ENCODE measurements around the gene PFDN6.
"Not testable (repeated sequence)": the region's sequence is repeated elsewhere in the genome, so short reads cannot be mapped to it uniquely, and the experiment has no call there.

PFDN6 gene

DNA sequence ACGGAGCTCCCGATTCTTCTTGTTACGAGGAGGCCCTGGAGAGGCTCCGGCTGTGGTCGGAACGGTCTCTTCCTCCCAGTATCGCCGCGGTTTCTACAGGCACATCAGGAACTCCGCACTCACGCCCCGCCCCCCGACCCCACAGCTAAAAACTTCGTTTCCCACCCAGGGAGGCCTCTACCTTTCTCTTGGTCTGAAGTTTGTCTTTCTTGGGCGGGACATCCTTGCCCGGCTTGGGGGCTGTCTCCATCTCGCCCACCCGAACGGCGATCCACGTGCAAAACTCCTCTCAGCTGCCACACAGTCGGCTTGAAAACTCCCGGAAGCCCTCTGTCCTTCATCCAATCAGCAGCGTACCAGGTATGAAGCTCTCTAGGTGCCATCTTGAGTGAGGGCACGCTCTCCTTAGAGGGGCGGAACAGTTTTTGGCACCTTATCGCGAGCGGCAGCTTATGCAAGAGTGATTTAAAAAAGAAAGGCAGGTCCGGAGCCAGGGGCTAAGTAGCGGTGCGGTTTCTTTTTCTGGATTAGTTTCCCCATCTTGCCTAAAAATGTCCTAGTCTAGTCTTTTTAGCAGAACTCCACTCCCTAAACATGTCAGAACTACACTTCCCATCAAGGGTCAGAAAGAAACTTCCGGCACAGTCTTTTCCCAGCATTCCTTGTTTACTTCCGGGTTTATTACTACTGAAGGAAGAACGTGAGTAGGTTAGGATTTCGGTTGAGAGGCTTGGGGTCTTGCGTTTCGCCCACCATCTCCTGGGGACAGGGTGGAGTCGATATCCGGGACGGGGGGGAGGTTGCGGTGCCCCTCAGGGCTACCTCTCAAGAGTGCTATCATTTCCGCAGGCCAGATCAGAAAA lies at the start of gene PFDN6, which contains the start of gene WDR46:
Gene PFDN6, plus strand, starts transcription at position 681 of the 863 bp plus-strand sequence. CDS start 256 bp downstream, outside the sequence.
Gene WDR46, minus strand, starts transcription at position 319 of the 863 bp plus-strand sequence. Its CDS starts 69 bp downstream, at position 250.
- peak; percentile 50 to 59 (median 58) for DNase-seq

DNA sequence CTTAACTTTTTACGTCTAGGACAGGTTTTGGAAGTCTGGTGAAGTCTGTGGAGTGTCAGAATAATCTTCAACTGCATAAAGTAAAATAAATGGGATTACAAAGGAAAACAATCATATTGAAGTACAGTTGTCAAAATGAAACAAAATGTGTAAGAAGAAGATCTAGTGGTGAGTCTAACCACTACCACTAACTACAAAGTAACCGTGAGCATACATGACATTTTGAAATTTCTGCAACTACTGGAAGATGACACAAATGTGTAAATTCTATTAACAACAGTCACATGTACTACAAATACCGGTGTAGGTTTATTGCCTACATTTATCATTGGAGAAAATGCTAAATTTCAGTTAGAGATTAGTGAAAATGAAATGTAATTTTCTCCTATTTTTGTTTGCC lies 47.4 kb upstream of the PFDN6 start:
- DNase-seq, result no peak

DNA sequence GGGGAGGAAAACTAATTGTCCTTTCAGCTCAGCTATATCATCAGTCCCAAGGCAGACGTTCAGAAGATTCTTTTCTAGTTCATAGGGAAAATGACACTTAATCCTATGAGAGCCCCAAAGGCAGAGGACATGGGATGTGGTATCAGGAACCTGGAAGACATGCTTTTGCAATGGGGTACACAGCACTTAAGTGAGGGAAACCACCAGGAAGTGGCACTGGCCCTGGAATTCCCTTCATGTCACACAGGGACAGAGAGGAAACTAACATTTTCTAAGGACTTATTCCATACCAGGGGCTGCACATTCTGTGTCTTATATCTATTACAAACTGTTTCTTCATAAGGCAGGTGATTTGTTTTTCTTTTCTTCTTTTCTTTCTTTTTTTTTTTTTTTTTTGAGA lies 45.9 kb upstream of the PFDN6 start:
- DNase-seq, result no peak

DNA sequence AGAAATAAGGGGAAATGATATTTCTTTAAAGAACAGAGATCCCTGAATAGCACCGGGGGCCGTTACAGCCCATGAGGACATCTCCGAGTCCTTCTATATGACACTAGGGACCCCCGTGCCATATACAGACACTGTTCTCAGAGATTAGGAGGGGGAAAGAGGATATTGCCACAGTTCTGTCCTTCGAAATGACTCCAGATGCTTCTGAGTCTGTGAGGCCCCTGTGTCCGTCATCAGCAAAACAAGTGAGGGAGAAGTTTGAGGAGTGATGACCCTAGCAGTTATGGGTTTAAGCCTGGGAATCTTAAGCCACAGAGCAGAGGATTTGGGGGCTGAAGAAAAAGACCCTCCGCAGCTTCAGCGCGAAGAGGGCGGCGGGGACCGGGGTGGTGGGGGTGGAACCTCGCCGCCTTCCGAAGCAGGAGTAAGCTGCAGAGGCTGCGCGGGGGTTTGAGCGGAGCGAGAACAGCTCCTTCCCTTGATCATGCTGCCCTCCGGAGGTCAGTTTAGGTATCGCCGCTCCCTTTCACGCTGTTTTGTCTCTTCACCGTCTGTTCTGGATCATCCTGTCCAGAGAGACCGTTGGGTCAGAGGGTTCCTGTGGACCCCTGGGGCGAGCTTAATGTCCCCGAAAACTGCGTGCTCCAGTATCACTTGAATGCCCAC lies 41.3 kb upstream of the PFDN6 start:
- DNase-seq, result peak; percentile 76 to 93 (median 78)

DNA sequence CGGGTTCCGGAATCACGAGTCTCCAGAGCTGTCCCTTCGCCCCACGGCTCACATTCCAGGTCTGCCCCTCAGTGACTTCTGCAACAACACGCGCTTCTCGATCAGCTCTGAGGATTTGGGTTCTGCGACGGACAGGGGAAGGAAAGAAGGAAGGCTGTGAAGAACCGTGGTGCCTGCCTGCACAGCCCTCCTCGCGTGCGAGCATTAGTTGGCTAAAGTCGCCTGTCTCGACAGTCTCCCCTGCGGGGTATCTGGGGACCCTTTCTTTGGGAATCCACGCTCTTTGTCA lies 40.8 kb upstream of the PFDN6 start:
- DNase-seq, result peak in 2 of 4 experiments; percentile 40 to 45

DNA sequence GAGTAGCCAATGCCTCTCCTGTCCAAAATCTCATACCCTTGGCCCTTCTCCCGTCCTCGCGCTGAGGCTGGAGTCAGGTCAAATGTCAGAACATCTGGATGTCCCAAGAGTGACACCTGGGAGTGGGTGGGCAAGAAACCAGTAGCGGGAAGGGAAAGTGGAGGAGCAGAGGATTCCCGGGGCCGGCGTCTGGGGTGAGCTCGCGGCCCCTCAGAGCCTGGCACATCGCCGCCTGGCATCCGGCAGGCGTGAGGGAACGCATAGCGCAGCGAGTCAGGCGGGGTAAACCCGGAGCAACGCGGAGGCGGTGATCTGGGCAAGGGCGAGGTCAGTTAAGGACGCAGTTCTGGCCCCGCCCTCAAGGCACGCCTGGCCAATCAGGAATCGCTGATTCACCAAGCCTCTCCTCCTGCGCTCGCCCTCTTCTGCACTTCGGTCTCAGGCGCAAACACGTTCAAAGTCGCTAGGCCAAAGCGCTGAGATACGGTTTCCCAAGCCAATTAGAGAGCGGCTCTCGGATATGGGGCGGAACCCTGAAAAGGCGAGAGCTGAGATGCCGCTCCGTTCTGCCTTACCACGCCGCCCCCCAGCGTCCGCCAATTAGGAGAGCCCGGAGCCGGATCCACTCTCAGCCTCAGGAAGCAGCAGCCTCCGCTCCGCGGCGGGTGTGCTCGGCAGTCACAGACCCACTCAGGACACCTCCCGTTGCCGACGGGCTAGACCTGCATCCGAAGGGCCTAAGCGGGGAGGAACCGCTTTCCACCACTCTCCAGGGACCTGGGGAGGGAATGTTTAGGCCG lies 40.3 kb upstream of the PFDN6 start:
- DNase-seq, result peak; percentile 86 to 98 (median 88)

DNA sequence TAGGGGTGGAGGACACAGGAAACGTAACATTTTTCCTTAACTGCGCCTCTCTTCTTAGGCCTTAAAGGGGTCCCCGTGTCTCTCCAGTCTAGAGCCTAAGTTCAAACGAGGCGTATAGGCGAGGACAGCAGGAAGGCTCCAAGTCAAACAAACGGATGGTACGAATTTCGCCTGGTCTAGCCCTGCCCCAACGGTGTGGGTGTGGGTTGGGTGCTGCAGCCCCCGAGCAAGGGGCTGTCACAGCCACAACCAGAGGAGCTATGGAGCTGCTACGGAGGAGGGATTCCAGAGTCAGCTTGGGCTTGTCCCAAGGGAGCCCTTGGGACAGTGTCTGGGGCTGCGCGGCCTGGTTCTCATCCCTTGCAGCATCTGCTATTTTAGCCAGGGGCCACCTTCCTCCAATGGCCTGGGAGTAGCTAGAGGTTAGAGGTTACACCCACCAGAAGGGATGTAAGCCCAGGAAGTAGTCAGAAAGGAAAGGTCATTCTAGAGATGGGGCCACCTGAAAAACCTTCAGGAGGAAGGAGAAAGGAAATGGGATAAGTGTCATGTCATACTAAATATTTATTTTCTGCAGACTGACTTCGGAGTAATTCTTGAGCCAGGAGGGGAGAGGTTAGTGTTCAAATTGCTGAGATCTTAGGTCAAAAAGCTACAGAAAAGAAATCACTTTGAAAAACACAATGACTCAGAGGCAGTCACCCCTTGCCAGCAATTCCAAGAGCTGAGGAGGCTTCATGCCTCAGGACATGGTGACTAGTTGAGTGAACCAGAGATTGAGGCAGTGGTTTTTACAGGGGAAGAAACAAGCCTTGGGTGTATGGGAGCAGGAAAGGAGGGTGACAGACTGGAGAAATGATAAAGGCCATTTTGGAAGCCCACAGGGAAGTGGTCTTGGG lies 39.4 kb upstream of the PFDN6 start:
- DNase-seq, result no peak

DNA sequence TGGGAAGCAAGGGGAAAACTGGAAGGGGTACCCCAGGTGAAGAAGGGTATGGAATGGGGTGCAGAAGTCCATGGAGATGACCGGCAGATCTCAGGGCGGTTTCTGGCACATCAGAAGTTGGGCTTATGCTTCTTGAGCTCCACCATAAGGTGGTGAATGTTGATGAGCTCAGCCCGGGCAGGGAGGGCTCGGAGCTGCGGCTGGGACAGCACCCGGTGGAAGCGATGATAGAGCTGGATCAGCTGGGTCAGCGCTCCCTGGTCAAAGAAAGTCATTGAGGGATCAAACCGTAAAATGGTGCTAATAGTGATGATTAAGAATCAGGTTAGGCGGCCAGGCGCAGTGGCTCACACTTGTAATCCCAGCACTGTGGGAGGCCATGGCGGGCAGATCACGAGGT lies 38.7 kb upstream of the PFDN6 start:
- no peak for DNase-seq

DNA sequence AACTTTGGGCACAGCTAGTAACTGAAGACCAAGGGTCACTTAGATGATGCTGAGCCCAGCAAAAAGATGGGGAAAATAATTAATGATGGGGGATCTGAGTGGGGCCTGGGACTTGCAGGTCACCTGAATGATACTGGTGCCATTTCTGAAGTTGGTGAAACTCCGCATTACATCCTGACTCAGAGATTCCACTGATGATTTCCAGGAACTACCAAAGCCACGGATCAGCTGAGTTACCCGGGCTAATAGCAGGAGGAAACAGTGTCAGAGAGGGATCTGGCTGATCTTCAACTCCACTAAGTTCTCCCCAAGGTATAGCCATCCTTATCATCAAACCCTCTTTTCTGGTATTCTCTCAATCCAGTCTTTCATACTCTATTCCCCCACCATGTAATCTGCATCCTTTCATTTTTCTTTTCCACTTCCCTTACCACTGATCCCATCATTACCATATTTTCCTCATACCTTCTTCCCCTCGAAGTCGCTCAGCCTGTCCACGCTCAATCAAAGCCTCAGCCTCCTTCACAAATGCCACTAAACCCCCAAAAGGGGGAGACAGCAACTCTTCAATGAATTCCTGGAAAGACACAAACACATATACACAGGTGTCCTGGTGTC lies 37.9 kb upstream of the PFDN6 start:
- no peak for DNase-seq

DNA sequence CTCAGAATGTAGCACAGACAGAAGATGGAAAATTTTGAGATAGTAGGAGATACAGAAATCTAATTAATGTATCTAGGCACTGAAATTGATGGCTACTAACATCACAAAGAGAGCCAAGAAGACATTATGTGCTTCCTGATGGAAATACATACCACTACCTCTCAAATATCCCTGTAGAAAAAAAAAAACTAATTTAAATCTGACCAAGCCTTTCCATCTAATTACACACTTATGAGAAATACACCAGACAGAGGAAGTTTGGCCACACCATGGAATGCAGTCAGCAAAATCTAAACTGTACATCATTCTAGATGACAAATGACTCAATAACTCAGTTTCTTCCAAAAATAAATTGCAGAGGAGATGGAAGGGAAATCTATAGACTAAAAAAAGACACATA lies 36.6 kb upstream of the PFDN6 start:
- DNase-seq, result no peak

DNA sequence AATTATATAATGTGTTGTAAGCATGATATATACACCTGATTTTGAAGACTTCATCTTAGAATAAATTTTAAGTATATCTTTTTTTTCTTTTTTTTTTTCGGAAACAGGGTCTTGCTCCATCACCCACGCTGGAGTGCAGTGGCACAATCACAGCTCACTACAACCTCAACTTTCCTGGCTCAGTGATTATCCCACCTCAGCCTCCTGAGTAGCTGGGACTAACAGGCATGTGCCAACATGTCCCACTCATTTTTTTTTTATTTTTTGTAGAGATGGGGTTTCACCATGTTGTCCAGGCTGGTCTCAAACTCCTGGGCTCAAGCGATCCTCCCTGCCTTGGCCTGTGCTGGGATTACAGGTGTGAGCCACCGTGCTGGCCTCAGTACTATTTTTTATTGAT lies 34.8 kb upstream of the PFDN6 start:
- no peak for DNase-seq

DNA sequence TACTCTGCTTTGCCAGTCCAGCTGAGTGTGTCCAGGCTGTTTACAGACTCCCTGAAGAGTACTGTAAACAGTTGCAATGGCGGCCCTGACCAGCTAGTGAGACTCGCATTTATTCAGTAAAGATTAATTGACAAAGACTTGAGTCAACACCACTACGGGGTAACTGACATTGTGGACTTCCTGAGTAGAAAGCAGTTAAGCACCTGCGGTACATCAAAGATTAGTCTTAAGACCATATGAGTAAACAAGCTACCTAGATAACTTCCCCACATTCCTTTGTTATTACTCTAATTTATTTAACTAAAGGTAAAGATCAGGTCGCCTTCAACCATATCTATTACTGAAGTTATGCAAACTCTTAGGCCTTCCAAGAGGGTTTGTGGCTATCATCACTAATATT lies 30.4 kb upstream of the PFDN6 start:
- no peak for DNase-seq

DNA sequence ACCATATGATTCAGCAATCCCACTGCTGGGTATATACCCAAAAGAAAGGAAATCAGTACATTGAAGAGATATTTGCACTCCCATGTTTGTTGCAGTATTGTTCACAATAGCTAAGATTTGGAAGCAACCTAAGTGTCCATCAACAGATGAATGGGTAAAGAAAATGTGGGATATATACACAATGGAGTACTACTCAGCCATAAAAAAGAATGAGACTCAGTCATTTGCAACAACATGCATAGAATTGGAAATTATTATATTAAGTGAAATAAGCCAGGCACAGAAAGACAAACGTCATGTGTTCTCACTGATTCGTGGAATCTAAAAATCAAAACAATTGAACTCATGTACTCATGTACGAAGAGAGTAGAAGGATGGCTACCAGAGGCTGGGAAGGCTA lies 26.9 kb upstream of the PFDN6 start:
- not testable (repeated sequence) for DNase-seq

DNA sequence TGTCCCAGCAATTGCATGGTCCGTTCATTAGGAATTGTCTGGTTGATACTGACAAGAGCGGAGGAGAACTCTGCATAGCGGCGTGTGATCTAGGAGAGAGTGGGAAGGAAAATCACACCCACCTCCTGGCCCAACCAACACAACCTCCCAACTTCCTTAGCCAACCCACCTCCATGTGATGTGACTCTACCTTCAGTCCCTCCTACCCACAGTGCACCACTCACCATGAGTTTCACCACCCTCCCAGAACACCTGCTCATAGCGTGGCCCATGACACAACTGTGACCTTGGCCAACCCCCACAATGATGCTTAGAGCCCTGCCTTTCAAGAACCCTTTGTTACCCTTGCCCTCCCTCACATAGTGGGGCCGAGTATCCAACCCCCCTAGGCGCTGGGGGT lies 25.4 kb upstream of the PFDN6 start:
- DNase-seq, result no peak

DNA sequence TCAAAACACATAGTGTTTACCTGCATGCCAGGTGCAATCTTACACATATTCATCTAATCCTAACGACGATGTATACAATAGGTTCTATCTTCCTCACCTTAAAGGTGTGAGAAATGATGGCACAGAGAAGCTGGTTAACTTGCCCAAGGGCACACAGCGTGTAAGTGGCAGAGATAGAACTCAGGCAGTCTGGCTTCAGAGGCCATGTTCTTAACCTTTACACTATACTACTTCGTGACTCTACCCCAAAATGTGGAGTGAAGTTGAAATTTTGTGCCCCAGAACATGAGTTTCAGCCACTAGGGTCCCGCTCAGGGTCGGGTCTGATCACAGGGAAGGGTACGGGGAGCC lies 18.3 kb upstream of the PFDN6 start:
- no peak for DNase-seq

DNA sequence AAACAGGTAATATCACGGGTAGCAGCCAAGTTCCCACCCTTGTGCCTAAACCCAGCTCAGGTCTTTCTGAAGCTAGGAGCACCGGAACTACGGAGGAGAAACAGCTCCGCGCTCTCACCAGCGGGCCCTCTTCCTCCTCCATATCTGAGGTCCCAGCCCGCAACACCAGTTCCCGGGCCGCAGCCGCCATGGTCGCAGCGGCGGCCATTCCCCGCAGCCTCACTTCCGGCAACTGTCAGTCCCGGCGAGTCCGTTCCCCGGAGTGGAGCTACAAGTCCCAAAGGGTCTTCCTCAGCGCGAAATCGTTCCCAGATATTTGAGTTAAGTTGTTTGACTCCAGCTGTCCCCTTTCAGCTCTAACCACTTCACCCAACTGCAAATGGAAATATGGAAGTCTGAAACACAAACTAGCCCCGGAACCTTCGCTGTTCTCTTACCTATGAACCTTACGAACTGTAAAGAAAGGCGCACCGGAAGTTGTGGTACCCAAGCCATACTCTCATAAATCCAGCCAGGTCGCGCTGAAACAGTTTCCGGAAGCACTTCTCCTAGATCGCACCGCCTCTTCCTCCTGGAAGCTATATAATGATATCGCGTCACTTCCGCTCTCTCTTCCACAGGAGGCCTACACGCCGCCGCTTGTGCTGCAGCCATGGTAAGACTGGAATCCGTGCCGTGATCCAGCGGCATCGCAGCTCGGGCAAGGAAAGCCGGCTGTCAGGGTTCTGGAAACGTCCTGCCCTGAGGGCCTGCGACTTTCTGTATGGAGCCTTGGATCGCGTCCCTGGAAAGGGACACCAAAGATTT lies 17.7 kb upstream of the PFDN6 start, which contains the start of the genes RPS18 and VPS52:
Gene RPS18, plus strand, starts transcription at position 608 of the 807 bp plus-strand sequence. Its CDS starts 45 bp downstream, at position 653.
Gene VPS52, minus strand, starts transcription at position 409 of the 807 bp plus-strand sequence. Its CDS starts 201 bp downstream, at position 208.
- DNase-seq, result peak; percentile 74 to 83 (median 77)

DNA sequence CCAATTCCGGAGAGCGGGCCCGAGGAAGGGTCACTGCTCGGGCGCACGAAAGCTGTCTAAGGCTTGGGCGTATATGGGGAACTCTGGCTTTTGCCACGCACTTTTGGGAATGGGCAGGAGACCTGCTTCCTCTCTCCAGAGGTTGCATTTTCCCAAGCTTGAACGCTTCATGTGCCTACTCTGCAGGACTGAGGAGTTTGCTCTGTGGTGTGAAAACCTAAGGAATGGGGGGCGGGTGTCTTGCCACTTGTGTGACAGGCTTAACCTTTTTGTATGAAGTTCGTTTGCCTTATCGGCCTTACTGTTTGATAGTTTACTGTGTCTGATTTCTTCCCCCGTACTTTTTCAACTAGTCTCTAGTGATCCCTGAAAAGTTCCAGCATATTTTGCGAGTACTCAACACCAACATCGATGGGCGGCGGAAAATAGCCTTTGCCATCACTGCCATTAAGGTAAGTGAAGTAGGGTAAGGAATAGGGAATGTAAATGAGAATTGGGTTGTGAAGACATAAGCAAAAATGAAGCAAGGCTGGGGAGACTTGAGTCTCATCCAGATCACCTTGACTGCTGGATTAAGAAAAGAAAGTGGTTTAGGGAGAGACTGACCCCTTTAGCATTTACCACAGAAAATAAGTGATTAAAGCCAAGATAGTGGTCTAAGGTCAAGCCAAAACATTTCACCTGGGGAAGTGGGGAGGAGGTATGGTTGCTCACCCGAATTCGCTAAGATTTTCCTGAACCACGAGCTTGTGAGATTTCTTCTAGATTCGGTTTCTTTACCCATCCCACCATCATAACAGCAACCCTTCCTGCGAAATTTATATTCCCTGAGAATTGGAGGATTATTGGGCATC lies 16.9 kb upstream of the PFDN6 start:
- DNase-seq, result no peak

DNA sequence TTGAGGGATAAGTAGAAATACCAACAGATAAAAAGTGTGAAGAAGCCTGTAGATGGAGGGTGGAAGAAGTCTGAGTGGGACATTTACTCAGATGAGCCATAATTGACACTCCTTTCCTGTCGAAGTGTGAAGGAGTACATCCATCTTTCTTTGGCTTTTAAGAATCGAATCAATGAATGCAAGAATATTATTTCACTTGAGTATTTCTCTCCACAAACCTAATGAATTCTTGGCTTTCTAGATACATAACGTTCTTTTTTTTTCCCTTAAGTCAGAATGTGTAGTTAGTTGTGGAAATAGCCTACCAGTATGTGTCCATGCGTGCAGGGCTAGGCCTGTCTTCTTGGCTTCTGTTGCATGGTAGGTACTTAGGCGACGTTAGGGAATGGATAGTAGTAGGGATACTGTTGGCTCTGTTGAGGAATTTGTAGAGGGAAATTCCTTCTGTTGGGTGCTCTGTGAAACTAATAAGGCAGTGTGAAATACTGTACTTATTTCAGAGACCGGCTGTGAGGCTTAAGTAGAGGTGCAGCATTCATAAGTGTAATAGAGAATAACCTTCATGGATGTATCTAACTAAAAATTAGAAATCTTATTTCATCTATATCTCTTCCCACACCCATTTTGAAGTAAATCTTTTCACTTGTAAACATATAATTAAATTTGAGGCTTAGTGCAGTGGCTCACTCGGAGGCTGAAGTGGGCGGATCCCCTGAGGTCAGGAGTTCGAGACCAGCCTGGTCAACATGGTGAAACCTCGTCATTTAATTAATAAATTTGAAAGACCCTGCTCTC lies 16.1 kb upstream of the PFDN6 start:
- DNase-seq, result no peak

Measured in activated CD4-positive, CD25-positive, alpha-beta regulatory T cell (primary cell).